D721Med (cell line): ENCODE measurements around the gene RAP2A.

Source experiments
- DNase-seq: peaks from one replicate; pipeline ENCODE4 v3.0.0; 2011; ENCODE audit warnings: low spot score; ENCODE audit not compliant: insufficient read length
- FAIRE-seq: peaks from 2 replicates; lab custom pipeline; 2011; peaks lifted over from hg19 to GRCh38; lab: Jason Lieb, UNC
- CTCF ChIP-seq: IDR thresholded peaks from 2 replicates; pipeline ENCODE4 v1.5.1; 2012; ENCODE audit warnings: mild to moderate bottlenecking, control low read depth; ENCODE audit not compliant: insufficient read depth; ENCODE audit errors: missing control alignments

RAP2A gene

GRCh38 chr13:97422118-97423054 is 11.6 kb upstream of the RAP2A start:
- FAIRE-seq, result no peak
- no peak for TF ChIP-seq CTCF
- DNase-seq, result no peak

GRCh38 chr13:97423300-97424045 is 10.5 kb upstream of the RAP2A start:
- no peak for TF ChIP-seq CTCF
- DNase-seq (no peak), FAIRE-seq (no peak)

GRCh38 chr13:97425590-97425989 is 8.4 kb upstream of the RAP2A start:
- DNase-seq (no peak), FAIRE-seq (no peak)
- no peak for TF ChIP-seq CTCF

GRCh38 chr13:97426695-97427094 is 7.3 kb upstream of the RAP2A start:
- DNase-seq (no peak), FAIRE-seq (no peak)
- no peak for TF ChIP-seq CTCF

- TF ChIP-seq CTCF, result no peak
- FAIRE-seq (no peak), DNase-seq (no peak)
Observed at GRCh38 chr13:97429681-97430081, 4.3 kb upstream of the RAP2A start.

GRCh38 chr13:97430296-97430695 is 3.7 kb upstream of the RAP2A start:
- DNase-seq (no peak), FAIRE-seq (no peak)

More at GRCh38 chr13:97430296-97430695, 3.7 kb upstream of the RAP2A start:
- TF ChIP-seq CTCF, result no peak
